ENCODE results near the gene TSHR. TPM values are rescaled to one million over a fixed set of nuclear protein-coding genes. Genes with fewer than 3 reads are reported as not detected.
A peak's percentile ranks its signal among the peaks of the same experiment; 100 is the strongest.
"Not testable (repeated sequence)": the region's sequence is repeated elsewhere in the genome, so short reads cannot be mapped to it uniquely, and the experiment has no call there.

Gene TSHR
- total RNA-seq (under 1 TPM; 0.15 to 0.24 TPM), polyA plus RNA-seq (ENCODE audit: insufficient read length in 6 of 6) (under 1 TPM; 0.27 to 0.75 (median 0.38) TPM)
- long read RNA-seq, donor 1: 0 reads
- long read RNA-seq, donor 2: 0 reads
- long read RNA-seq, donor 3: 0 reads
- long read RNA-seq, donor 4: 0 reads
- long read RNA-seq, donor 5: 0 reads
- long read RNA-seq, donor 6: 0 reads
- long read RNA-seq, donor 7: 0 reads
- long read RNA-seq, donor 8: 0 reads
- long read RNA-seq, donor 9: 0 reads
- long read RNA-seq, donor 10: 0 reads
- long read RNA-seq, donor 11: 0 reads
- long read RNA-seq, donor 12: 0 reads

DNA sequence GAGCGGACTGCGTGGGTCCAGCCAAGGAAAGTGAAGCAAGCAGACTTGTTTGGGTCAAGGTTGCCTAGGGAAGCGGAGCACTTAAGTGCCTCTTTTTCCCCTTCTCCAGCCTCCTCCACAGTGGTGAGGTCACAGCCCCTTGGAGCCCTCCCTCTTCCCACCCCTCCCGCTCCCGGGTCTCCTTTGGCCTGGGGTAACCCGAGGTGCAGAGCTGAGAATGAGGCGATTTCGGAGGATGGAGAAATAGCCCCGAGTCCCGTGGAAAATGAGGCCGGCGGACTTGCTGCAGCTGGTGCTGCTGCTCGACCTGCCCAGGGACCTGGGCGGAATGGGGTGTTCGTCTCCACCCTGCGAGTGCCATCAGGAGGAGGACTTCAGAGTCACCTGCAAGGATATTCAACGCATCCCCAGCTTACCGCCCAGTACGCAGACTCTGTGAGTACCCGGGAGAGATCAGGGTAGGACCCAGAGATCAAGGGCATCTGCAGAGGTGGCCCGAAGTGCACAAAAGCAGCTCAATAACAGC, at the start of gene TSHR:
Gene TSHR, plus strand, starts transcription at position 206 of the 526 bp plus-strand sequence. Its CDS starts 60 bp downstream, at position 266.
- no peaks in the 10 kb centered on the region for H3K36me3 ChIP-seq
- peaks cover 5 to 11% of the 10 kb centered on the region in 2 donors for H3K4me1 ChIP-seq
- ATAC-seq: peak; percentile 76
- H3K9me3 ChIP-seq: no peaks in the 10 kb centered on the region
- TF ChIP-seq, protein P1, sequence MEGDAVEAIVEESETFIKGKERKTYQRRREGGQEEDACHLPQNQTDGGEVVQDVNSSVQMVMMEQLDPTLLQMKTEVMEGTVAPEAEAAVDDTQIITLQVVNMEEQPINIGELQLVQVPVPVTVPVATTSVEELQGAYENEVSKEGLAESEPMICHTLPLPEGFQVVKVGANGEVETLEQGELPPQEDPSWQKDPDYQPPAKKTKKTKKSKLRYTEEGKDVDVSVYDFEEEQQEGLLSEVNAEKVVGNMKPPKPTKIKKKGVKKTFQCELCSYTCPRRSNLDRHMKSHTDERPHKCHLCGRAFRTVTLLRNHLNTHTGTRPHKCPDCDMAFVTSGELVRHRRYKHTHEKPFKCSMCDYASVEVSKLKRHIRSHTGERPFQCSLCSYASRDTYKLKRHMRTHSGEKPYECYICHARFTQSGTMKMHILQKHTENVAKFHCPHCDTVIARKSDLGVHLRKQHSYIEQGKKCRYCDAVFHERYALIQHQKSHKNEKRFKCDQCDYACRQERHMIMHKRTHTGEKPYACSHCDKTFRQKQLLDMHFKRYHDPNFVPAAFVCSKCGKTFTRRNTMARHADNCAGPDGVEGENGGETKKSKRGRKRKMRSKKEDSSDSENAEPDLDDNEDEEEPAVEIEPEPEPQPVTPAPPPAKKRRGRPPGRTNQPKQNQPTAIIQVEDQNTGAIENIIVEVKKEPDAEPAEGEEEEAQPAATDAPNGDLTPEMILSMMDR (IDR thresholded peaks at IDR 0.05): no peak
- DNase-seq: peak in 3 of 4 donors; percentile 4 to 59 (median 36)
- intact Hi-C loops (cut with DNase I): loop anchor here in 1 of 2 donors (10.0 kb wide), 1 partner anchor 209 kb away; no protein-coding TSS in a partner anchor
- peak within 1 kb of the TSS; percentile 40 to 41 for H3K4me3 ChIP-seq
- H3K27me3 ChIP-seq: peaks cover 0 to 13% of the 10 kb centered on the region in 2 donors
- H3K27ac ChIP-seq: no peak within 1 kb of the TSS

DNA sequence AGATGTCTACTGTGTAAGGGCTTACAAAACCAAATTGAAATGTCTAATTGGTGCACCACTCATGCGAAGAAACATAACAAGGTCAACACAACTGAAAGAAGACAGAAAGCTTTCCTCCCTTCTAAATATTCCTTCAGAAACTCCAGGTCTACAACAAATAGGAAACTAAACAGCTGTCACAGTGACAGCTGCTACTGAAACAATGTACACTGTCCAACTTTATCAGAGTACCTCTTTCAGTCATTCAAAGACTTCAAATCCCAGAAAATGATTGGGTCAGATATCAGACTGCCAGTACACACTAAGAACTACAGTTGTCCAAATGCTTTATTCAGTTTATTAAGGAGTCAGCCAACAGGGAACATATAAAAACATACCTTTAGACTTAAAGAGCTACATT, 49.1 kb upstream of the TSHR start:
- Histone ChIP-seq H3K9me3 (no peaks in the 10 kb centered on the region), H3K4me1 (no peaks in the 10 kb centered on the region), H3K4me3 (no peak overlapping the region), H3K27ac (no peak overlapping the region), H3K36me3 (no peaks in the 10 kb centered on the region), H3K27me3 (no peaks in the 10 kb centered on the region)
- DNase-seq (no peak), ATAC-seq (no peak)
- TF ChIP-seq, protein P1 (IDR thresholded peaks at IDR 0.05): no peak
- intact Hi-C loops (cut with DNase I): no loop called here

DNA sequence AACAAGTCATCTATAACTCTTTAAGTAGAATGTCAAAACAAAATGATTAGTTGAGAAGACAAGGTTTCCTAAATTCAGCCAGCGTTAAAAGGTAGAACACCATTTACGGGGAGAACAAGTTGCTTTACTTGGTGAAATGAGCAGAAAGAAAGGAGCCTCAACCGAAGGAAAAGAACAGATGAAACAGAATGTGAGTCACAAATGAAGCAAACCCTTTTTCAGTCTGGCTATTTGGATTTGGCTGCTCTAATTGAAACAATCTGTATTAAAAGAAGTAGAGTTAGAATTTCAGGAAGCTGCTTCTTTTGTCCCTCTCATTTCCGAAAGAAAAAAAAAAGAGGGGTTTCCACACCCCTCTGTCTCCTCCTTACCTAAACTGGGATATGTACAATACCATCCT, 48.5 kb upstream of the TSHR start:
- no peaks in the 10 kb centered on the region for H3K27me3 ChIP-seq
- peaks cover 0 to 5% of the 10 kb centered on the region in 2 donors for H3K36me3 ChIP-seq
- no peak overlapping the region for H3K4me3 ChIP-seq
- intact Hi-C loops (cut with DNase I): no loop called here
- H3K4me1 ChIP-seq: no peaks in the 10 kb centered on the region
- no peak for ATAC-seq
- DNase-seq: no peak
- H3K27ac ChIP-seq: no peak overlapping the region
- TF ChIP-seq, protein P1 (IDR thresholded peaks at IDR 0.05): no peak
- no peaks in the 10 kb centered on the region for H3K9me3 ChIP-seq

DNA sequence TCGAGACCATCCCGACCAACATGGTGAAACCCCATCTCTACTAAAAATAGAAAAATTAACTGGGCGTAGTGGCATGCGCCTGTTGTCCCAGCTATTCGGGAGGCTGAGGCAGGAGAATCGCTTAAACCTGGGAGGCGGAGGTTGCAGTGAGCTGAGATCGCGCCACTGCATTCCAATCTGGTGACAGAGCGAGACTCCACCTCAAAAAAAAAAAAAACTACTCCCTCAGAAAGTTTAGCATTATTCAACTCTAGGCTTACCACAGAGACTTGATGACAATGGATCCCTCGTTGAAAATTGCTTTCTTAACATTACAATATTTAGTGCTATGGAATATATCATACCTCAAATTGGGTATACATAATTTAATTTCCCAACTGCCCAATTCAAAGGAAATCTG, 43.4 kb upstream of the TSHR start:
- H3K4me1 ChIP-seq; H3K9me3 ChIP-seq; H3K27me3 ChIP-seq; intact Hi-C loops (cut with DNase I); H3K27ac ChIP-seq; H3K4me3 ChIP-seq; ATAC-seq; DNase-seq: not testable (repeated sequence)
- H3K36me3 ChIP-seq: peaks cover 0 to 31% of the 10 kb centered on the region in 2 donors

DNA sequence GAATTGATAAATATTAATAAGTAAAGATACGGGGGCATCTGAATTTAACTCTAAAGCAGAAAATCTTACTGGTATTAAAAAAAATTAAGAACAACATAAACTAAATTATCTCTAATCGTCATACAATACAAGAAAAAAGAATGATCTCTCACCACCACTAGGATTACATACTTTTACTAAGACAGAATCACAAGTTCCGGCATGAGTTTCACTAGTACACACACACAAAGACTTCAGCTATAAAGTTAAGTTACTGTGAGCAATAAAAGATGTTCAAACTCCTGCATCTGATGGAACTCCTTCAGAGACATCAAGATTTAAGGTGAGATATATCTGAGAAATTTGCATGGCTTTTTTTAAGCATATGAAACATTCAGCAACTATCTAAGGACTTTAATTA, 35.8 kb upstream of the TSHR start:
- H3K4me3 ChIP-seq: no peak overlapping the region
- H3K27me3 ChIP-seq: no peaks in the 10 kb centered on the region
- intact Hi-C loops (cut with DNase I): no loop called here
- TF ChIP-seq, protein P1 (IDR thresholded peaks at IDR 0.05): no peak
- ATAC-seq (no peak), DNase-seq (no peak)
- no peaks in the 10 kb centered on the region for H3K4me1 ChIP-seq
- no peaks in the 10 kb centered on the region for H3K9me3 ChIP-seq
- no peak overlapping the region for H3K27ac ChIP-seq
- peaks cover 0 to 12% of the 10 kb centered on the region in 2 donors for H3K36me3 ChIP-seq
